A673 (cell line): ENCODE results near the gene DPYSL5.
A peak's percentile ranks its signal among the peaks of the same experiment; 100 is the strongest.

ENCODE experiments used
- EZH2 ChIP-seq: fragments of 200-600 bp; sonication (generic); IDR thresholded peaks from 2 replicates; pipeline ENCODE4 v1.6.1; 2017; ENCODE audit warnings: borderline replicate concordance, low read depth, mild to moderate bottlenecking, mixed read lengths, antibody characterized with exemption, low read length; ENCODE audit not compliant: poor library complexity, severe bottlenecking
- TF ChIP-seq, protein P1 (sequence below): fragments of 300-800, 200-600 bp; sonication (generic); conservative IDR thresholded peaks from 2 replicates; pipeline ENCODE4 v1.5.1; 2017; ENCODE audit warnings: low read depth, mild to moderate bottlenecking, antibody characterized with exemption, low read length, moderate library complexity, mixed read lengths

DNA sequence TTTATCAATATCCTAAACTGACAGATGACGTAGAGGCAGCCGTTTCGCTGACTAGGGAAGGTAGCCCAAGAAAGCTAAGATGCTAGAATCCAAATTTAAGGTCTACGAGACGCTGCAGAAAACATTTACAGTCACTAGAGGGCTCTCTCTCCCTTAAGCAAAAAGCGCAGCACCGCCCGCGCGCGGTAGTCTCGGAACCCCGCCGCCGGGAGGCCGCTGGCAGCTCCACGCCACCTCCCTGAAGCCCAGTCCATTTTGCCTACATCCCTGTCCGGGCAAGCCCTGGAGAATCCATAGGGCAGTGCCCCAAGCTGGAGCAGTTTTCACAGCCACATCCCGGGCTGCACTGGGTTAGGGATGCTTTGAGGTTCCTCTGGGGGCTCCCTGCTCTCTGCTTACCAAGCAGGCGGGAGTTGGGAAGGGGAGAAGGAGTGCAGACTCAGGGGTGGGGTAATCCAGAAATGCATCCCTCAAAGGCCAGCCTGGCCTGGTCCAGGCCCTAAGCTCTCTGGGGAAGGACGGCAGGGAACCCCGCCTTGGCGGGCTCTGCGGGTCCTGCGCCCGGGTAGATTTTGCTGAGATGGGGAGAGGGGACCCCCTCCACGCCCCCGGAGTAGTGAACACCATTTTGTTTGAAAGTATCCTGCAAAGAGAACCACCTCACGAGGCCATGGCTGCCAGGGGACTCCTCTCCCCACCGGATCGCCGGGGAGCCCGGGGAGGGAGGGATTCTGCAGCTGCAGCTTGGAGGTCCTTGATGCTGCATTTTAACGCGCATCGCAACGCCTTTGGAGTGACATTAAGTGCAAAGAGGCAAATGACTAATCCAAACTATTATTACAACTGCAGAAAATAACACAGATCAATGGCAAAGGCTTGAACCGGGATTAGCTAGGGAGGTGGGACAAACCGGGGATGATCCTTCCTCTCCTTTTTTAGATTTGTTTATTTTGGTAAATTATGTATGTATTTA, 1.3 kb upstream of the DPYSL5 start:
- TF ChIP-seq, protein P1, sequence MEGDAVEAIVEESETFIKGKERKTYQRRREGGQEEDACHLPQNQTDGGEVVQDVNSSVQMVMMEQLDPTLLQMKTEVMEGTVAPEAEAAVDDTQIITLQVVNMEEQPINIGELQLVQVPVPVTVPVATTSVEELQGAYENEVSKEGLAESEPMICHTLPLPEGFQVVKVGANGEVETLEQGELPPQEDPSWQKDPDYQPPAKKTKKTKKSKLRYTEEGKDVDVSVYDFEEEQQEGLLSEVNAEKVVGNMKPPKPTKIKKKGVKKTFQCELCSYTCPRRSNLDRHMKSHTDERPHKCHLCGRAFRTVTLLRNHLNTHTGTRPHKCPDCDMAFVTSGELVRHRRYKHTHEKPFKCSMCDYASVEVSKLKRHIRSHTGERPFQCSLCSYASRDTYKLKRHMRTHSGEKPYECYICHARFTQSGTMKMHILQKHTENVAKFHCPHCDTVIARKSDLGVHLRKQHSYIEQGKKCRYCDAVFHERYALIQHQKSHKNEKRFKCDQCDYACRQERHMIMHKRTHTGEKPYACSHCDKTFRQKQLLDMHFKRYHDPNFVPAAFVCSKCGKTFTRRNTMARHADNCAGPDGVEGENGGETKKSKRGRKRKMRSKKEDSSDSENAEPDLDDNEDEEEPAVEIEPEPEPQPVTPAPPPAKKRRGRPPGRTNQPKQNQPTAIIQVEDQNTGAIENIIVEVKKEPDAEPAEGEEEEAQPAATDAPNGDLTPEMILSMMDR = peak; percentile 91
- no peak for TF ChIP-seq EZH2
